Esophagus muscularis mucosa (tissue), 4 donors: ENCODE data around the gene CNIH2. TPM values are rescaled to one million over a fixed set of nuclear protein-coding genes. Genes with fewer than 3 reads are reported as not detected.
"Not testable (repeated sequence)": the region's sequence is repeated elsewhere in the genome, so short reads cannot be mapped to it uniquely, and the experiment has no call there.

ENCODE experiments used
- DNase-seq: peaks from one replicate; pipeline ENCODE4 v3.0.0-alpha.2; 2017; ENCODE audit errors: extremely low spot score
- H3K27ac ChIP-seq, 4 donors: fragments of 200-600 bp; sonication (generic); replicated peaks in 1 of 4; 1 replicate in 3 of 4; 2 replicates in 1 of 4; pipeline ENCODE4 v1.5.1; 2016 to 2019; ENCODE audit warnings: mild to moderate bottlenecking in 1 of 4
- H3K27me3 ChIP-seq, 4 donors: fragments of 200-600 bp; sonication (generic); one replicate each; pipeline versions ENCODE4 v1.5.1 to v1.6.0; 2016 to 2019
- H3K36me3 ChIP-seq, 4 donors: fragments of 200-600 bp; sonication (generic); one replicate each; pipeline ENCODE4 v1.5.1; 2016 to 2019
- H3K4me1 ChIP-seq, 4 donors: fragments of 200-600 bp; sonication (generic); one replicate each; pipeline ENCODE4 v1.5.1; 2016 to 2019
- H3K4me3 ChIP-seq, 4 donors: fragments of 200-600 bp; sonication (generic); 1 replicate in 2 of 4; 2 replicates in 2 of 4; pipeline ENCODE4 v1.5.1; 2016 to 2019; ENCODE audit warnings: mild to moderate bottlenecking in 4 of 4, moderate library complexity in 1 of 4
- H3K9me3 ChIP-seq, 4 donors: fragments of 200-600 bp; sonication (generic); 1 replicate in 3 of 4; 2 replicates in 1 of 4; pipeline ENCODE4 v1.5.1; 2016 to 2019
- EP300 ChIP-seq: sonication (generic); formaldehyde crosslinking; IDR thresholded peaks from one replicate; pipeline ENCODE4 v1.6.1; 2017; ENCODE audit warnings: antibody characterized with exemption
- POLR2A ChIP-seq: fragments of 450-650 bp; IDR thresholded peaks from one replicate; pipeline ENCODE4 v1.6.1; 2017; ENCODE audit warnings: antibody characterized with exemption, moderate library complexity, mild to moderate bottlenecking, low read depth
- POLR2AphosphoS5 ChIP-seq, 2 donors: sonication (generic); formaldehyde crosslinking; IDR thresholded peaks; one replicate each; pipeline ENCODE4 v1.6.1; 2017; ENCODE audit warnings: antibody characterized with exemption in 2 of 2
- WGBS: methylation state at CpG from one replicate; pipeline ENCODE4 v1.1.5; 2018; 5-methylcytosine and 5-hydroxymethylcytosine counted together
- intact Hi-C: fragments of 100-400 bp; cut with DNase I; formaldehyde crosslinking; loops from one replicate; pipeline ENCODE4 v1.15.1; 2023
- total RNA-seq, 4 donors: library from RNA; depleted of rRNA; stranded (reverse); fragments of >200 nt; gene quantifications; one replicate each; pipeline versions ENCODE4 v1.1.0 to v1.2.1, GENCODE V29; 2016
- TF ChIP-seq, protein P1 (sequence below), 3 experiments: fragments of 200-600 bp in 2 of 3; fragments of 450-650 bp in 1 of 3; sonication (generic) in 2 of 3; IDR thresholded peaks; one replicate each; pipeline ENCODE4 v1.5.1; 2017 to 2019; ENCODE audit warnings: antibody characterized with exemption in 3 of 3, mild to moderate bottlenecking in 2 of 3, moderate library complexity in 1 of 3

Gene CNIH2
- total RNA-seq, 4 donors from 2014 or later = 0.40 TPM; not detected in 3

DNA sequence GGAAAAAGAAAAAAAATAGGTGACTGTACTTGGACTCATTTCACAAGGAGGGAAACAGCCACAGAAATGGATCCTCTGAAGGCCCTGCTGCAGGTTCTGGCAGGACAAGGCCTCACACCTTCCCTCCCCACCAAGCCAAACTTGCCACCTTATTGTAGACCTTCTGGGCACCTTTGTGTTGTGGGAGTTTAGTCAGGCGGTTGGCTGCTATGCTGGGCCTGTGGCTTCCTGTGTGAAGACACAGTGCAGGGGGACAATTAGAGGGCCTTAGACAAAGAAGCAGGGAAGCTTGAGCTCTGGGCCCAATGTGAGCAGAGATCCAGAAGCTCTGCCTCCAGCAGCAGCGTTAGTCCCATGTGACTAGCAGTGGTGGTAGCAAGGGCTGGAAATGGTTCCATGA lies 5.4 kb upstream of the CNIH2 start:
- H3K4me1 ChIP-seq = peaks cover 18 to 45% (median 30%) of the 10 kb centered on the region in 4 donors
- TF ChIP-seq POLR2A (no peak), POLR2AphosphoS5 (IDR thresholded peaks at IDR 0.05) (no peak), EP300 (no peak)
- TF ChIP-seq, protein P1, sequence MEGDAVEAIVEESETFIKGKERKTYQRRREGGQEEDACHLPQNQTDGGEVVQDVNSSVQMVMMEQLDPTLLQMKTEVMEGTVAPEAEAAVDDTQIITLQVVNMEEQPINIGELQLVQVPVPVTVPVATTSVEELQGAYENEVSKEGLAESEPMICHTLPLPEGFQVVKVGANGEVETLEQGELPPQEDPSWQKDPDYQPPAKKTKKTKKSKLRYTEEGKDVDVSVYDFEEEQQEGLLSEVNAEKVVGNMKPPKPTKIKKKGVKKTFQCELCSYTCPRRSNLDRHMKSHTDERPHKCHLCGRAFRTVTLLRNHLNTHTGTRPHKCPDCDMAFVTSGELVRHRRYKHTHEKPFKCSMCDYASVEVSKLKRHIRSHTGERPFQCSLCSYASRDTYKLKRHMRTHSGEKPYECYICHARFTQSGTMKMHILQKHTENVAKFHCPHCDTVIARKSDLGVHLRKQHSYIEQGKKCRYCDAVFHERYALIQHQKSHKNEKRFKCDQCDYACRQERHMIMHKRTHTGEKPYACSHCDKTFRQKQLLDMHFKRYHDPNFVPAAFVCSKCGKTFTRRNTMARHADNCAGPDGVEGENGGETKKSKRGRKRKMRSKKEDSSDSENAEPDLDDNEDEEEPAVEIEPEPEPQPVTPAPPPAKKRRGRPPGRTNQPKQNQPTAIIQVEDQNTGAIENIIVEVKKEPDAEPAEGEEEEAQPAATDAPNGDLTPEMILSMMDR (IDR thresholded peaks at IDR 0.05) = no peak
- H3K27ac ChIP-seq = no peak overlapping the region
- intact Hi-C loops = no loop called here
- 93% methylated on average over 2 of the region's 2 CpGs for WGBS
- H3K9me3 ChIP-seq = no peaks in the 10 kb centered on the region
- H3K4me3 ChIP-seq = no peak overlapping the region
- H3K36me3 ChIP-seq = peaks cover 35 to 64% (median 55%) of the 10 kb centered on the region in 4 donors
- H3K27me3 ChIP-seq = no peaks in the 10 kb centered on the region
- DNase-seq = no peak

DNA sequence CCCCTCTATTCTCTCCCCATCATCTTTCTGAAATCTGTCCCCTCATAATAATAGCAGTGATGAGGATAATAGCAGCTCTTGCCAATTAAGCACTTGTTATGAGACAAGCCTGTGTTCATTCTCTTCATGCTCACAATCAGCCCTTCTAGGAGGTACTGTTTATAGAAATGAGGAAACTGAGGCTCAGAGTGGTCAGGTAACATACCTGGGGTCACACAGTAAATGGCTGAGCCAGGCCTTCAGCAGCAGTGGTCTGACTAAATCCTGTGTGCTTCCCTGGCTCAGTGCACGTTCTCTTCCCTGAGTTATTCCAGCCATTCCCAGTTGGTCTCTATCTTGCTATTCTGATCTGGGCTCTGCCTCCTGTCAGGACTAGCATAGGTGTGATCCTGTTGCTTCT lies 3.8 kb upstream of the CNIH2 start:
- 54% methylated on average over 1 of the region's 1 CpG for WGBS
- no peak for DNase-seq
- Histone ChIP-seq H3K4me3 (no peak overlapping the region), H3K27me3 (no peaks in the 10 kb centered on the region), H3K36me3 (peaks cover 35 to 64% (median 55%) of the 10 kb centered on the region in 4 donors), H3K9me3 (no peaks in the 10 kb centered on the region), H3K27ac (no peak overlapping the region), H3K4me1 (peaks cover 24 to 55% (median 39%) of the 10 kb centered on the region in 4 donors)
- TF ChIP-seq, protein P1 (IDR thresholded peaks at IDR 0.05) = no peak
- TF ChIP-seq POLR2A = no peak
- no peak for TF ChIP-seq EP300
- TF ChIP-seq POLR2AphosphoS5 (IDR thresholded peaks at IDR 0.05) = no peak
- intact Hi-C loops = no loop called here

DNA sequence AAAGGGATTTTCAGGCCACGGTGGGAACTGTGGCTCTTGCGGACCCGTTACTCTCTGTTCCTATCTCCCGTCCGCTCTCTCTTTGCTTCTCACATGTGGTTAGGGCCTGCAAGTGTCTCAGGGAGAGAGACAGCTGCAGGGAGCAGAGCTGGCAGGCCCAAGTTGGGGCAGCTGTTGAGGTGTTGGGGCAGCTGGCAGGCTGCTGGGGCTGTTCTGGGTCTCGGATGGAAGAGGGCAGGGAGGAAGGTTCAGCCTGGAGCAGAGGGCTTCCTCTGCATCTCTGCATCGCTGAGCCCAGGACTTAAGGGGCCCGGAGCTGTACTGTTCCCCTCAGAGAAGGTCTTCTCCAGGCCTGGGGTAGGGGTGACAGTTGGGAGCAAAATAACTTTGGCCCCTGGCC lies 2.6 kb upstream of the CNIH2 start:
- H3K36me3 ChIP-seq = peaks cover 35 to 64% (median 55%) of the 10 kb centered on the region in 4 donors
- H3K4me1 ChIP-seq = peaks cover 12 to 43% (median 27%) of the 10 kb centered on the region in 4 donors
- H3K9me3 ChIP-seq = no peaks in the 10 kb centered on the region
- no peak overlapping the region for H3K27ac ChIP-seq
- intact Hi-C loops = no loop called here
- no peak overlapping the region for H3K4me3 ChIP-seq
- TF ChIP-seq, protein P1 (IDR thresholded peaks at IDR 0.05) = no peak
- TF ChIP-seq EP300 = no peak
- no peak for TF ChIP-seq POLR2A
- TF ChIP-seq POLR2AphosphoS5 (IDR thresholded peaks at IDR 0.05) = no peak
- H3K27me3 ChIP-seq = no peaks in the 10 kb centered on the region
- DNase-seq = no peak
- 93% methylated on average over 6 of the region's 8 CpGs for WGBS

DNA sequence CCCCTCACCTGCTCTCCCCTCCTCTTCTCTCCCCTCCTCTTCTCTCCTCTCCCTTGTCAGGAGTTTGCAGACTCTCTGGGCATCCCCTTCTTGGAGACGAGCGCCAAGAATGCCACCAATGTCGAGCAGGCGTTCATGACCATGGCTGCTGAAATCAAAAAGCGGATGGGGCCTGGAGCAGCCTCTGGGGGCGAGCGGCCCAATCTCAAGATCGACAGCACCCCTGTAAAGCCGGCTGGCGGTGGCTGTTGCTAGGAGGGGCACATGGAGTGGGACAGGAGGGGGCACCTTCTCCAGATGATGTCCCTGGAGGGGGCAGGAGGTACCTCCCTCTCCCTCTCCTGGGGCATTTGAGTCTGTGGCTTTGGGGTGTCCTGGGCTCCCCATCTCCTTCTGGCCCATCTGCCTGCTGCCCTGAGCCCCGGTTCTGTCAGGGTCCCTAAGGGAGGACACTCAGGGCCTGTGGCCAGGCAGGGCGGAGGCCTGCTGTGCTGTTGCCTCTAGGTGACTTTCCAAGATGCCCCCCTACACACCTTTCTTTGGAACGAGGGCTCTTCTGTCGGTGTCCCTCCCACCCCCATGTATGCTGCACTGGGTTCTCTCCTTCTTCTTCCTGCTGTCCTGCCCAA lies 1.9 kb upstream of the CNIH2 start:
- no peaks in the 10 kb centered on the region for H3K9me3 ChIP-seq
- peaks cover 35 to 57% (median 55%) of the 10 kb centered on the region in 4 donors for H3K36me3 ChIP-seq
- intact Hi-C loops = no loop called here
- H3K27me3 ChIP-seq = no peaks in the 10 kb centered on the region
- no peak for TF ChIP-seq EP300
- no peak for TF ChIP-seq POLR2AphosphoS5 (IDR thresholded peaks at IDR 0.05)
- TF ChIP-seq, protein P1 (IDR thresholded peaks at IDR 0.05) = no peak
- no peak for TF ChIP-seq POLR2A
- no peak overlapping the region for H3K4me3 ChIP-seq
- no peak for DNase-seq
- no peak overlapping the region for H3K27ac ChIP-seq
- H3K4me1 ChIP-seq = peaks cover 8 to 36% (median 20%) of the 10 kb centered on the region in 4 donors
- 87% methylated on average over 13 of the region's 14 CpGs for WGBS

DNA sequence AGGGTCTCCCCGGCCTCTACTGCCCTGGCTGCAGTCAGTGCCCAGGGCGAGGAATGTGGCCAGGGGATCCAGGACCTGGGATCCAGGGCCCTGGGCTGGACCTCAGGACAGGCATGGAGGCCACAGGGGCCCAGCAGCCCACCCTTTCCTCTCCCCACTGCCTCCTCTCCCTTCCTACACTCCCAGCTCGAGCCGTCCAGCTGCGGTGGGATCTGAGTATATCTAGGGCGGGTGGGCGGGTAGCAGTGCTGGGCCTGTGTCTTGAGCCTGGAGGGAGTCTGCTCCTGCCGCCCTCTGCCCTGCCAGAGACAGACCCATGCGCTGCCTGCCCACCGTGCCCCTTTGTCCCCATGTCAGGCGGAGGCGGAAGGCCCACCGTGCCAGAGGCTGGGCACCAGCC lies 1.4 kb upstream of the CNIH2 start:
- DNase-seq, intact Hi-C loops, H3K27me3 ChIP-seq, H3K9me3 ChIP-seq, H3K4me3 ChIP-seq, H3K27ac ChIP-seq: not testable (repeated sequence)
- Histone ChIP-seq H3K36me3 (peaks cover 34 to 54% (median 53%) of the 10 kb centered on the region in 4 donors), H3K4me1 (peaks cover 8 to 31% (median 16%) of the 10 kb centered on the region in 4 donors)
- WGBS = 70% methylated on average over 6 of the region's 13 CpGs

DNA sequence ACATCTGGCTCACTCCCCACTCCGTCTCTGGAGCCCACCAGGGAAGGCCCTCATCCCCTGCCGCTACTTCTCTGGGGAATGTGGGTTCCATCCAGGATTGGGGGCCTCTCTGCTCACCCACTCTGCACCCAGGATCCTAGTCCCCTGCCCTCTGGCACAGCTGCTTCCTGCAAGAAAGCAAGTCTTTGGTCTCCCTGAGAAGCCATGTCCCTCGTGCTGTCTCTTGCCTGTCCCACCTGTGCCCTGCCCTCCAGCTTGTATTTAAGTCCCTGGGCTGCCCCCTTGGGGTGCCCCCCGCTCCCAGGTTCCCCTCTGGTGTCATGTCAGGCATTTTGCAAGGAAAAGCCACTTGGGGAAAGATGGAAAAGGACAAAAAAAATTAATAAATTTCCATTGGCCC lies 911 bp upstream of the CNIH2 start:
- H3K4me3 ChIP-seq, H3K27me3 ChIP-seq, H3K9me3 ChIP-seq, DNase-seq, intact Hi-C loops: not testable (repeated sequence)
- WGBS = 75% methylated on average over 4 of the region's 4 CpGs
- Histone ChIP-seq H3K36me3 (peaks cover 30 to 50% (median 49%) of the 10 kb centered on the region in 4 donors), H3K27ac (peak overlapping the region; percentile 58 to 76 (median 70)), H3K4me1 (peaks cover 9 to 31% (median 19%) of the 10 kb centered on the region in 4 donors)
